Kidney epithelial cell (primary cell): ENCODE measurements around the gene ERCC6L. TPM values are rescaled to one million over a fixed set of nuclear protein-coding genes. Genes with fewer than 3 reads are reported as not detected.
A peak's percentile ranks its signal among the peaks of the same experiment; 100 is the strongest.

Experiments used
- DNase-seq: peaks from one replicate; pipeline ENCODE4 v3.0.0-alpha.2; 2010; ENCODE audit warnings: low read depth
- H3K27me3 ChIP-seq: 2 replicates; pipeline ENCODE4 v1.6.0; 2011; ENCODE audit warnings: low read length; ENCODE audit not compliant: control insufficient read depth, insufficient read depth
- H3K36me3 ChIP-seq: 2 replicates; pipeline ENCODE4 v1.5.1; 2011; ENCODE audit warnings: low read length; ENCODE audit not compliant: control insufficient read depth, insufficient read depth
- H3K4me3 ChIP-seq: 2 replicates; pipeline ENCODE4 v1.5.1; 2011; ENCODE audit warnings: low read depth, mild to moderate bottlenecking, control low read depth, low read length
- CTCF ChIP-seq: IDR thresholded peaks from 2 replicates; pipeline ENCODE4 v1.5.1; 2011; ENCODE audit warnings: mild to moderate bottlenecking, moderate library complexity, low read length, control low read depth, inconsistent platforms; ENCODE audit not compliant: insufficient read depth, poor library complexity, severe bottlenecking
- total RNA-seq: library from RNA; depleted of rRNA; stranded (reverse); fragments of >200 nt; gene quantifications from 2 replicates; pipeline ENCODE4 v1.2.3, GENCODE V29; 2015

ERCC6L gene
- total RNA-seq, 1 donor from 2014 or later: 0.92 TPM

DNA sequence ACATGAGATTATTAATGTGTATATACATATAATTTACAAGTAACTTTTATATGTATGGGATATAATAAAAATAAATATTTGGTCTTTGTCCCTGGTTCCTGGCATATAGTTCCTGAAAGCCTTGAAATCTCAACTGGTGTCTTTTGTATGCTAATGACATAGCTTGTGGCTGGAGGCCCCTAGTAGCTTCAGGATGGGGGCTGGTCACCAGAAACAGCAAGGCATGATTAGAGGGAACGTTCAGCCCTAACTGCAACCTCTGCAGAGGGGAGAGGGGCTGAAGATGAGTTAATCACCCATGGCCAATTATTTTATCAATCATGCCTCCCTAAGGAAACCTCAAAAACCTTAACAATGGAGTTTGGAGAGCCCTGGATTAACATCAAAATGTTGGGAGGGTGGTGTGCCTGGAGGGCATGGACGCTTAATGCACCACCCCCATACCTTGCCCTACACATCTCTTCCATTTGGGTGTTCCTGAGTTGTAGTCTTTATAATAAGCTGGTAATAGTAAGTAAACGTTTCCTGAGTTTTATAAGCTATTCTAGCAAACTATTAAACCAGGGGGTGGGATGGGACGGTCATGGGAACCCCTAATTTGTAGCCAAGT lies 35.9 kb downstream of the ERCC6L start:
- no peak for DNase-seq
- Histone ChIP-seq H3K4me3 (no peak overlapping the region), H3K36me3 (no peaks in the 10 kb centered on the region), H3K27me3 (no peaks in the 10 kb centered on the region)
- no peak for TF ChIP-seq CTCF

- DNase-seq: no peak
- Histone ChIP-seq H3K27me3 (no peaks in the 10 kb centered on the region), H3K4me3 (no peak overlapping the region), H3K36me3 (no peaks in the 10 kb centered on the region)
- no peak for TF ChIP-seq CTCF
Measured at GRCh38 chrX:72201836-72202536, 36.8 kb downstream of the ERCC6L start.

GRCh38 chrX:72182924-72183323 lies 55.9 kb downstream of the ERCC6L start:
- no peaks in the 10 kb centered on the region for H3K36me3 ChIP-seq
- no peak overlapping the region for H3K4me3 ChIP-seq
- H3K27me3 ChIP-seq: no peaks in the 10 kb centered on the region
- TF ChIP-seq CTCF: no peak
- no peak for DNase-seq

GRCh38 chrX:72181178-72182125 lies 57.4 kb downstream of the ERCC6L start, which contains the start of gene PIN4:
Gene PIN4 (plus strand): TSS chrX:72181757. CDS start chrX:72181786, 29 bp downstream.
- H3K36me3 ChIP-seq: no peaks in the 10 kb centered on the region
- H3K4me3 ChIP-seq: peak within 1 kb of the TSS; percentile 91
- TF ChIP-seq CTCF: no peak
- DNase-seq: peak; percentile 83
- no peaks in the 10 kb centered on the region for H3K27me3 ChIP-seq

DNA sequence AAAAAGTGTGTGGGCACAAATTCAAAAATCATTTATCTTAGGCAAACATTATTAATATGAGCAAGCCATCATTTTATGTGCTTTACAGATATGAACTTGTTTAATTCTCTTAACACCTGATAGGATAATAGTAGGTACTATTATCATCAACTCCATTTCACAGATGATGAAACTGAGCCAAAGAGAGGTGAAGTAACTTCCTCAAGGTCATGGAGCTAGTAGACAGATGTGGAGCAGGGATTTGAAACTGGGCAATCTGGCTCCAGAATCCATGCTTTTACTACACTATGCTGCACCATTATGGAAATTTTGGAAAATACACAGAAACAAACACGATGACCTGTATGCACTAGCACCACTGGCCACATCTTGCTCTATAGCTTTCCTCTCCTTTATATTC lies 58.3 kb downstream of the ERCC6L start:
- TF ChIP-seq CTCF: no peak
- DNase-seq: no peak
- Histone ChIP-seq H3K36me3 (no peaks in the 10 kb centered on the region), H3K27me3 (no peaks in the 10 kb centered on the region), H3K4me3 (peak overlapping the region; percentile 91)
